Measurements from ENCODE around the gene KRT71.

DNA sequence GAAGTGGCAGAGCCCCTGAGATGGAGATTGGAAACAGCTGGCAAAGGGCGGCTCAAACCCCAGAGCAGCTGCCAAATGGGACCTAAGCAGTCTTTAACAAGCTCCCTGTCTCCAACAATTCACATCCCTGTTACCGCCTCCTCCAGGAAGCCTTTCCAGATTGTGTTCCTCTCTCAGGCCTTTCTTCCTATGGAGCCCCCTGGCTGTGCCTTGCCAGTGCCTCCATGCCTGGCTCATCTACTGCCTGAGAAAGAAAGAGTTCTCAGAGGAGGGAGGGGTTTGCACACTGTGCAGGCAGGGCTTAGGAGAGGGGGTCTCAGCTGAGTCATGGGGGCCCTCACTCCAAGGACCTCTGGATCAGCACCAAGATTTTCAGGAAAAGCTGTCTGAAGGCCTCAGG is 29.5 kb upstream of the KRT71 start:
- TF ChIP-seq, protein P1, sequence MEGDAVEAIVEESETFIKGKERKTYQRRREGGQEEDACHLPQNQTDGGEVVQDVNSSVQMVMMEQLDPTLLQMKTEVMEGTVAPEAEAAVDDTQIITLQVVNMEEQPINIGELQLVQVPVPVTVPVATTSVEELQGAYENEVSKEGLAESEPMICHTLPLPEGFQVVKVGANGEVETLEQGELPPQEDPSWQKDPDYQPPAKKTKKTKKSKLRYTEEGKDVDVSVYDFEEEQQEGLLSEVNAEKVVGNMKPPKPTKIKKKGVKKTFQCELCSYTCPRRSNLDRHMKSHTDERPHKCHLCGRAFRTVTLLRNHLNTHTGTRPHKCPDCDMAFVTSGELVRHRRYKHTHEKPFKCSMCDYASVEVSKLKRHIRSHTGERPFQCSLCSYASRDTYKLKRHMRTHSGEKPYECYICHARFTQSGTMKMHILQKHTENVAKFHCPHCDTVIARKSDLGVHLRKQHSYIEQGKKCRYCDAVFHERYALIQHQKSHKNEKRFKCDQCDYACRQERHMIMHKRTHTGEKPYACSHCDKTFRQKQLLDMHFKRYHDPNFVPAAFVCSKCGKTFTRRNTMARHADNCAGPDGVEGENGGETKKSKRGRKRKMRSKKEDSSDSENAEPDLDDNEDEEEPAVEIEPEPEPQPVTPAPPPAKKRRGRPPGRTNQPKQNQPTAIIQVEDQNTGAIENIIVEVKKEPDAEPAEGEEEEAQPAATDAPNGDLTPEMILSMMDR (IDR thresholded peaks at IDR 0.05): no peak
- no peak for TF ChIP-seq POLR2A (IDR thresholded peaks at IDR 0.05)
